SK-N-MC (cell line): ENCODE results near the gene SEC14L1.

ENCODE experiments used
- EZH2 ChIP-seq: fragments of 200-600 bp; sonication (generic); IDR thresholded peaks from one replicate; pipeline ENCODE4 v1.6.1; 2017; ENCODE audit warnings: antibody characterized with exemption
- POLR2AphosphoS5 ChIP-seq: IDR thresholded peaks from 2 replicates; pipeline ENCODE4 v1.6.1; 2012; ENCODE audit warnings: mild to moderate bottlenecking, low read depth, low read length, borderline replicate concordance

DNA sequence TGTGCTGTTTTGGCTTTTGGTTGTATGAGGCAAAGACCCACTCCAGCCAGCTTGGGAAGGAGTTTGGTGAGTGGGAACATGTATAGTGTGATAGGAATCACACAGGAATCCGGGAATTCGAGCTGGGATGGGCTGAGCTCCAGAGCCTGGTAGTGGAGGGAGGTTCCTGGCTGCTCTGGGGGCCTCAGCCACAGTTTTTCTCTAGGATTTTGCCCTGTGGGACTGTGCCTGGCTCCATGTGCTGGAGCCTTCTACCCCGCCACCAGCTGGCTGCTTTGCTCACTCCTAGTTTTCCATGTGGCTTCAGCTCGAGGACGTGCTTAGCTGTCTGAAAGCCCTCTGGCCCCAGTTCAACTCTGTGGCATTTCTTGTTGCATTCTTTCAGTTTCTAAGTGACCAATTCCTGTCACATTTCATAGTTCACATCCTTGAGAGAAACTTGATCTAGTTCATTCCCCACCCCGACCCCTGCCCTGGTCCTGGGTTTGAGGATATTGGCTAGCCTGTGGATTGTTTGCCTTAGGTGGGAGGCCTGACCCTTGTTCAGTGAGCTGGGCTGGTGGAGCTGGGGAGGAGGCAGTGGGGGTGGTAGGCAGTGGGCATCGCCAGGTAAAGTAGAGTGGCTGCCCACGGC lies 5.0 kb downstream of the SEC14L1 start:
- TF ChIP-seq EZH2 (no peak), POLR2AphosphoS5 (no peak)
